HG03159 (cell line): Measurements from ENCODE around the gene IL21.
"Not testable (repeated sequence)": the region's sequence is repeated elsewhere in the genome, so short reads cannot be mapped to it uniquely, and the experiment has no call there.

Source experiments
- ATAC-seq: cut with Tn5 transposase; IDR thresholded peaks from one replicate; pipeline ENCODE4 v1.9.1; 2021; ENCODE audit warnings: mild to moderate bottlenecking, moderate library complexity; ENCODE audit not compliant: unreplicated experiment

The IL21 gene

DNA sequence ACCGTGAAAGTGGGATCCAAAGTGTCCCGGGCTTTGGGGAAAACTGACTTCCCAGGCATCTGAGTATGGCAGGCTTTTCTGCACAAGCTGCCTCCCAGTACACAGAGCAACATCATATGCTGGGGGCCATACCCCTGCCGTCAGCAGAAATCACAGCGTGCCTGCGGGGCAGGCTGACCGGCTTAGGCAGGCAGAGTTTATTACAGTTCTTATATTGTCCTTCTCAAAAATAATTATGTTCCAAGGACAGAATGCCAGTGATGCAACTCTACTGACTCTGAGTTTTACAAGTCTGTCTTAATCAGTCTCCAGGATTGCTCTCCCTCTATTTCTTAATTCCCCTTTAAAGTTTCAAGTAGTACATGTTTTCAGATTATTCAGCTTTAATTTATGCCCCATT is 37.0 kb downstream of the IL21 start:
- ATAC-seq = no peak

GRCh38 chr4:122577808-122578781 is 42.8 kb downstream of the IL21 start:
- ATAC-seq = peak; percentile 80

DNA sequence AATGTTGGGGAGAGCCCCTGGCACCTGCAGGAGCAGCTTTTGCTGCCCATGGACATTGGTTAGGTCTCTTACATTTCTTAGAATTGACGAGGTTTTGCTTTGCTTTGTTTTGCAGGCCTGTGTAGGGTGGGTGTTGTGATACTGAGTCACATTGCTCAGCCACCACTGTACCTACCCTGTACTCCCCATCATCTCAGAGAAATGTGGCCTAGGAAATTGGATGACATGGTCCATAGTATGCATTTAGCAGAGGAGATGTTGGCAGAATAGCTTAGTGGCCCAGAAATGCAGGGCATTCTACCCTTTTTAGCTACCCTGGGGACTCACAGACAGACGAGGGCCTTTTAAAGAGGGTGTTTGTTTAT is 43.7 kb downstream of the IL21 start:
- no peak for ATAC-seq

DNA sequence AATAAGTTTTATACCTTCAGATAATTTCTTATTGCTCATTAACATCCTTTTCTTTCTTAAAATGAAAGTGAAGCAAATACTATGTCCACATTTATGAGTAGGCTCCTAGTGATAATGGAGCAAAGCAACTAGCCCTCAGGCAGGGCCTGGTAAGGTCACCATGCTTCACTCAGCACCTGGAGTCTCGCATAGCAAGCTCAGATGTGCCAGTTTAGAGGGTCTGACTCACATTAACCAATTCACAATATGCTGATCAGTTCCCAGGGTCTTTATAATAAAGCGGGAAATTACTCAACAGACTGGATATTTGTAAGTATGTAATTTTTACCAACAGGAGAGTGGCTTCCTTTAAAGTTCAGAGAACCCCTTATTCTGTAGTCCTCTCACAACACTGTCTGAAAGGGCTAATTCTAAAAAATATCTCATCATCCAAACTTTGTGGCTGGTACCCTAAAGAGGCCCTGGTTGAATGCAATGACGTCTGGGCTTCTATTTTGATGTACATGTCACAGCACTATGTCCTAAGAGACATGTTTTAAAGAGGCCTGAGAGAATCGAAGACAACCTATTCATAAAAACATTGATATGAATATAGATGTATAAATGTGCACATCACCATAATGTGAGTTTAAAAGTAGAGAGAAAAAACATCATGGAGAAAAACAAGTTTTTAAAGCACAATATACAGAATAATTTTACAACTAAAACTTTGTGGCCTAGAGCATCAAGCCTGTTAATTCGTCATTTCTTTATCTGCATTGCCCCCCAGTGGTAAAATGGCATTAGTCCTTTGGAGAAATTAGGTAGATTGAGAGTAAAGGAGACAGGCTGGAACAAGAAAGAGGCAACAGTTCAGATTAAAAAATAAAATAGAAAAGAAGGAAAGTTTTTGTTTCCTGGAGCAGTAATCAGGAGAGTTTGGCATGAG is 44.3 kb downstream of the IL21 start:
- peak; percentile 72 for ATAC-seq

DNA sequence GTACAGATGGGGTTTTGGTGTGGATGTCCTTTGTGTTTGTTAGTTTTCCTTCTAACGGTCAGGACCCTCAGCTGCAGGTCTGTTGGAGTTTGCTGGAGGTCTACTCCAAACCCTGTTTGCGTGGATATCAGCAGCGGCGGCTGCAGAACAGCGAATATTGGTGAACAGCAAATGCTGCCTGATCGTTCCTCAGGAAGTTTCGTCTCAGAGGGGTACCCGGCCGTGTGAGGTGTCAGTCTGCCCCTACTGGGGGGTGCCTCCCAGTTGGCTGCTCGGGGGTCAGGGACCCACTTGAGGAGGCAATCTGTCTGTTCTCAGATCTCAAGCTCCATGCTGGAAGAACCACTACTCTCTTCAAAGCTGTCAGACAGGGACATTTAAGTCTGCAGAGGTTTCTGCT is 46.5 kb downstream of the IL21 start:
- not testable (repeated sequence) for ATAC-seq

GRCh38 chr4:122562449-122562848 is 58.4 kb downstream of the IL21 start:
- ATAC-seq = no peak
